Endometrial microvascular endothelial cells (primary cell): ENCODE results near the gene FKBP4. TPM values are rescaled to one million over a fixed set of nuclear protein-coding genes. Genes with fewer than 3 reads are reported as not detected.
"Not testable (repeated sequence)": the region's sequence is repeated elsewhere in the genome, so short reads cannot be mapped to it uniquely, and the experiment has no call there.

Experiments used
- in situ Hi-C: cut with HindIII; loops from 2 replicates; pipeline ENCODE4 v1.10.0; 2017; ENCODE audit warnings: low sequenced_read_pairs, low pct_unique_long_range_greater_than_20kb; ENCODE audit errors: inconsistent ontology term
- total RNA-seq: library from RNA; depleted of rRNA; stranded (reverse); fragments of >200 nt; gene quantifications from one replicate; pipeline ENCODE4 v1.2.3, GENCODE V29; 2015; ENCODE audit errors: inconsistent ontology term

The FKBP4 gene, protein sequence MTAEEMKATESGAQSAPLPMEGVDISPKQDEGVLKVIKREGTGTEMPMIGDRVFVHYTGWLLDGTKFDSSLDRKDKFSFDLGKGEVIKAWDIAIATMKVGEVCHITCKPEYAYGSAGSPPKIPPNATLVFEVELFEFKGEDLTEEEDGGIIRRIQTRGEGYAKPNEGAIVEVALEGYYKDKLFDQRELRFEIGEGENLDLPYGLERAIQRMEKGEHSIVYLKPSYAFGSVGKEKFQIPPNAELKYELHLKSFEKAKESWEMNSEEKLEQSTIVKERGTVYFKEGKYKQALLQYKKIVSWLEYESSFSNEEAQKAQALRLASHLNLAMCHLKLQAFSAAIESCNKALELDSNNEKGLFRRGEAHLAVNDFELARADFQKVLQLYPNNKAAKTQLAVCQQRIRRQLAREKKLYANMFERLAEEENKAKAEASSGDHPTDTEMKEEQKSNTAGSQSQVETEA
- 60.8 TPM for total RNA-seq

GRCh38 chr12:2794736-2795289 lies at the start of gene FKBP4:
Gene FKBP4 (plus strand): TSS chr12:2794970. CDS start chr12:2795140, 170 bp downstream.
- in situ Hi-C loops: no loop called here

DNA sequence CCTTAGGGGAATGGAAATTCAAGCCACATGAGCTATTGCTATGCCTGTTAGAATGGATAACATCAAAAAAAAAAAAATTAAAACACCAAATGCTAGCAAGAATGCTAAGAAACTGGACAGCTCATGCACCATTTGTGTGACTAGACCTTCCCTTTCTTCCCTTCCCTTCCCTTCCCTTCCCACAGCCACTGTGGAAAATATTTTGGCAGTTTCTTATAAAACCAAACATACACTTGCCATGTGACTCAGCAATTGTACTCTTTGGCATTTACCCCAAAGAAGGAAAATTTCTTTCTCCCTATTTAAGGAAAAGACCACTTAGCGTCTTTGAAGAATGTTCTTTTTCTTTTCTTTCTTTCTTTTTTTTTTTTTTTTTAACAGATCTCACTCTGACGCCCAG lies 49.1 kb upstream of the FKBP4 start:
- in situ Hi-C loops: no loop called here

GRCh38 chr12:2749580-2749979 lies 45.2 kb upstream of the FKBP4 start:
- in situ Hi-C loops: no loop called here

- in situ Hi-C loops: no loop called here
Observed at GRCh38 chr12:2750185-2750584, 44.6 kb upstream of the FKBP4 start.

GRCh38 chr12:2751230-2751629 lies 43.5 kb upstream of the FKBP4 start:
- in situ Hi-C loops: no loop called here

- in situ Hi-C loops: no loop called here
Observed at GRCh38 chr12:2751686-2752085, 43.1 kb upstream of the FKBP4 start.

DNA sequence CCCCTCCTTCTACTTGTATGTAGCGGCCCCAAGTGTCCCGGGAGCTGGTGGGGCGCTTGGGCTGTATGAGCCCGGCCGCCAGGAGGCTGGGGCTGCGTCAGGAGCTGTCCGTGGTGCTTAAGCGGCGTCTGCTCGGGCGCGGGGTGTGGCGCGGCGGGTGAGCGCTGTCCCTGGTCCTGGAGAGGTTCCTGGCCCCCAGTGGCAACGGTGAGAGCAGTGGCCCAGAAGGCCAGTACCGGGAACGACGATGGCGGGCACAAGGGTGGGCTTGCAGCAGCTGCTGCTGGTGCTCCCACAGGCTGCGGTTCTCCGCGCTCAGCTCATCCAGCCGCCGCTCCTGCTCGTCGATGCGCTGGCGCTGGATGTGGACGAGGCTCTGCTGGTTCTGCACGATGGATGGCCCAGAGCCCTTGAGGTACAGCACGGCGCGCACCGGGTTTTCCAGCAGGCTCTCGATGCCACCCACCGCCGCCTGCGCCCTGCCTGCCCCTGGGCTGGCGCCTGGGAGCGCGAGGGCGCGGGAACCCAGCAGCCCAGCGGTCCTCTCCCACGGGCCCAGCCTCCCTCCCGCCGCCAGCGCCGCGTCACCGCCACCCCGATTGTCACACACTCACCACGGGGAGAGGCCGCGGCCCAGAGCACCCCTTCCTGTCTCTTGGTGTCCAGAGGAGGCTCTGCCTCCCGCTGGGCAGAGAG lies 41.9 kb upstream of the FKBP4 start:
- in situ Hi-C loops: no loop called here

DNA sequence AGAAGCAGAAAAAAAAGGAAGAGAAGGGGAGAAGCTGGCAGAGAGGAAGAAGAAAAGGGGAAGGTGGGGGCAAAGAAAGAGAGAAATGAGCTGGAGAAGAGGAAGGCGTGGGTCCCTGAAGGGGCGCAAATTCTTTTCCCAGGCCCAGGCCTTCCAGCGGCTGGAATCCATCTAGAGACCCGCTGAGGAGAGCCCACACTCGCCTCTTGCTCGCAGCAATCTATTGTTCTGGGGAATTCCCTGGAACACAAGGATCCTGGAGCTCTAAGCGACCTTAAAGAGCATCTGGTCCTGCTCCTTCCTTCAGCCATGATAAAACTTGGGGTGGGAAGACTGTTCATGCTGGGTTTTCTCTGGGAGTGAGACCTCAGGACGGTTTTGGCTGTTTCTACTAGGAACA lies 41.2 kb upstream of the FKBP4 start:
- in situ Hi-C loops: no loop called here

- in situ Hi-C loops: no loop called here
Observed at GRCh38 chr12:2754208-2754607, 40.6 kb upstream of the FKBP4 start.

GRCh38 chr12:2756756-2757155 lies 38.0 kb upstream of the FKBP4 start:
- in situ Hi-C loops: no loop called here

DNA sequence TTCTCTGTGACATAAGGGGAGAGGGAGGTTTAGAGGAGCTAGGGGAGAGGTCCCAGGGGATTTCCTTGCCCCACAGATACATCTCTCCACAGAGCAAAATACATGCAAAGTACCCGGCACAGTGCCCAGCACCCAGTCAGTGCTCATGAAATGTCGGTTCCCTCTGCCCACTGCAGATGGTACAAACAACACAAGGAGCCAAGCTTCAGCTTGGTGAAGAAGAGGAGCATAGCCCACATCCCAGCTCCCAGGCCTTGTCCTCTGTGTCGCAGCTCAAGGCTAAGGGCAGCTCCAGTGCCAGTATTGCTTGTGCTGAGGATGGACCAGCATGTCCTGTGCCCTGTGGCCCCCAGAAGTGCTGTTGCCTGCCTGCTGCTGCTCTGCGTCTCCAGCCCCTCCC lies 35.0 kb upstream of the FKBP4 start:
- in situ Hi-C loops: no loop called here

DNA sequence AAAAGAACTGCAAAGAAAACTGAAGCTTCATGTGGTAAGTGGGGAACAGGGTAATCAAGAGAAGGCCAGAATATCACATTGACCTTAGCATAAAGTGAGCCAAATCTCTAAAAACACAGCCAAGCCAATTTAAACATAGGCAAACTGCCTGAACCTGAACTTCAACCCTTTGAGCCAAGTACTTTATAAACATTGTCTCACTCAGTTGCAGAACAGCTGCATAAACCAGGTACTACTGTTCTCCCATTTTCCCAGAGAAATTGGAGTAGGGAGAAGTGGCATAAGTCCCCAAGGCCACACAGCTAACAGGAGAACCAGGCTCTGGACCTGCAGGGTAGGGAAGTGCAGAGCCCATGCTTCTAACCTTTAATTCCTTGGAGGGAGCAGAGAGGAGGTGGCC lies 30.4 kb upstream of the FKBP4 start:
- in situ Hi-C loops: no loop called here

GRCh38 chr12:2765052-2765451 lies 29.7 kb upstream of the FKBP4 start:
- in situ Hi-C loops: no loop called here

DNA sequence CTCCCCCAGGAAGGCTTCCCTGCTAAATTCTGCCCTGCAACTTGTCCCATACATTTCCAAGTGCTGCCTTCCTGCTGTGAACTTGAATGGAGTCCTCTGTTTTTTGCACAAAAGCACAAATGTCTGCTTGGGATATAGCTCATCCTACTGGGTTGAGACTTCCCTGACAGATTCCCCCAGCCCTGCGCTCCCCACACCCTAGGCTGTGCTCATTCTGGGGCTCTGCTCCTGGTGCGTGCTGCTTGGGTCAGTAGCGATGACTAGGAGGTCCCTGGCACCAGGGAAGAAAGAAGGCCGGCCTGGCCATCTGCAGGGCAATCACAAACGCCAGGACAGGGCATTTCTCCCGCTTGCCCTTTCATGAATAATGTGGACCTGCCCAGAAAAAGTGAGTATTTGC lies 29.2 kb upstream of the FKBP4 start:
- in situ Hi-C loops: no loop called here

GRCh38 chr12:2768224-2768961 lies 26.4 kb upstream of the FKBP4 start:
- in situ Hi-C loops: no loop called here

- in situ Hi-C loops: no loop called here
Observed at GRCh38 chr12:2769866-2770533, 24.8 kb upstream of the FKBP4 start.

DNA sequence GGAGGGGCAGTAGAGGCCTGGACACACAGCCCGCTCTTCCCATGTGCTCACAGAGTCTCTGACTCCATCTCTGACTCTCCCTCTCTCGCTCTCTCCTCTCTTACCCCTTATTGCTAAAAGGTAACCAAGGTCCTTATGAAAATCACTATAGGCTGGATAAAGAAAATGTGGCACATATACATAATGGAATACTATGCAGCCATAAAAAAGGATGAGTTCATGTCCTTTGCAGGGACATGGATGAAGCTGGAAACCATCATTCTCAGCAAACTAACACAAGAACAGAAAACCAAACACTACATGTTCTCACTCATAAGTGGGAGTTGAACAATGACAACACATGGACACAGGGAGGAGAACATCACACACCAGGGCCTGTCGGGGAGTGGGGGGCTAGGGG lies 24.2 kb upstream of the FKBP4 start:
- in situ Hi-C loops: not testable (repeated sequence)

- in situ Hi-C loops: no loop called here
Observed at GRCh38 chr12:2772370-2772769, 22.4 kb upstream of the FKBP4 start.
